ENCODE results near the gene SLC66A2. TPM values are rescaled to one million over a fixed set of nuclear protein-coding genes. Genes with fewer than 3 reads are reported as not detected.

Gene SLC66A2
- total RNA-seq, 1 experiment from 2014 or later, result 13.0 TPM

GRCh38 chr18:79949697-79950487, 1.6 kb downstream of the SLC66A2 start:
- Histone ChIP-seq H3K56ac (ENCODE audit: insufficient read length, low read depth, low read length) (no peak overlapping the region), H3K9me3 (ENCODE audit: control insufficient read depth, low read depth, low read length) (no peaks in the 10 kb centered on the region), H3K27ac (ENCODE audit: insufficient read length, low read depth, low read length) (no peak overlapping the region), H3K4me1 (ENCODE audit: insufficient read depth, low read length) (no peaks in the 10 kb centered on the region), H3K14ac (ENCODE audit: insufficient read depth, low read length) (no peak overlapping the region), H2BK20ac (ENCODE audit: low read depth, low read length, poor library complexity, severe bottlenecking) (no peak overlapping the region), H3K4ac (ENCODE audit: low read depth, low read length) (no peak overlapping the region), H4K5ac (ENCODE audit: insufficient read length, low read depth, low read length) (no peak overlapping the region), H3T11ph (ENCODE audit: low read length) (no peak overlapping the region), H3K4me2 (ENCODE audit: insufficient read depth, insufficient read length, low read length) (peak overlapping the region; percentile 51), H4K91ac (ENCODE audit: insufficient read length, low read depth, low read length) (no peak overlapping the region), H4K20me1 (ENCODE audit: control insufficient read depth, insufficient read depth, insufficient read length) (no peaks in the 10 kb centered on the region), H3K9ac (ENCODE audit: extremely low read depth, insufficient read length, low read length) (no peak overlapping the region), H3K27me3 (ENCODE audit: insufficient read depth, low read length) (peaks cover 15% of the 10 kb centered on the region), H3K79me2 (ENCODE audit: insufficient read depth, low read length) (no peaks in the 10 kb centered on the region), H3K18ac (ENCODE audit: insufficient read length, low read depth, low read length) (no peak overlapping the region), H2AK5ac (ENCODE audit: insufficient read length, low read length) (no peak overlapping the region), H3K79me1 (ENCODE audit: insufficient read depth, low read depth, low read length, poor library complexity, severe bottlenecking) (no peaks in the 10 kb centered on the region), H2BK12ac (ENCODE audit: insufficient read length, low read depth, low read length) (no peak overlapping the region), H2BK5ac (ENCODE audit: insufficient read length, low read length) (no peak overlapping the region), H2AFZ (ENCODE audit: low read length) (no peak overlapping the region), H4K8ac (replicated peaks; ENCODE audit: insufficient read length, low read depth, low read length) (no peak overlapping the region), H3K23ac (ENCODE audit: insufficient read length, low read depth, low read length) (no peak overlapping the region), H3K23me2 (ENCODE audit: insufficient read length, low read depth, low read length, poor library complexity, severe bottlenecking) (peaks cover 4% of the 10 kb centered on the region), H2BK15ac (ENCODE audit: low read depth, low read length) (no peak overlapping the region), H2BK120ac (ENCODE audit: low read depth, low read length, poor library complexity, severe bottlenecking) (no peak overlapping the region)
- TF ChIP-seq CTCF (conservative IDR thresholded peaks at IDR 0.05), result no peak
- no peak overlapping the region for H3K27ac Mint-ChIP-seq
- H3K4me3 Mint-ChIP-seq, result peak overlapping the region; percentile 63 to 83
- no CpG with 5 or more reads among the region's 12 CpGs for WGBS (ENCODE audit: extremely low coverage, insufficient read length, low lambda C conversion rate)
- no peaks in the 10 kb centered on the region for H3K9me3 Mint-ChIP-seq
- peaks cover 0 to 4% (median 0%) of the 10 kb centered on the region in 3 experiments; a peak in 1 of 7 replicates for H3K36me3 Mint-ChIP-seq (ENCODE audit: insufficient read depth in 1 of 3, low read depth in 3 of 3)
- H3K27me3 Mint-ChIP-seq (ENCODE audit: low read depth), result peaks cover 57% of the 10 kb centered on the region
- peak; percentile 4 for DNase-seq
- peaks cover 11 to 29% of the 10 kb centered on the region in 2 experiments for H3K4me1 Mint-ChIP-seq
